AG09309 (cell line): ENCODE measurements around the gene DNTTIP2.

Experiments
- DNase-seq: peaks from one replicate; pipeline ENCODE4 v3.0.0-alpha.2; 2010; ENCODE audit warnings: low read depth
- H3K4me3 ChIP-seq: 2 replicates; pipeline ENCODE4 v1.5.1; 2011; ENCODE audit warnings: mild to moderate bottlenecking, low read depth, low read length, moderate library complexity; ENCODE audit not compliant: control insufficient read depth
- CTCF ChIP-seq: IDR thresholded peaks from 2 replicates; pipeline ENCODE4 v1.5.1; 2011; ENCODE audit warnings: mild to moderate bottlenecking, low read depth, low read length, inconsistent platforms; ENCODE audit not compliant: insufficient read depth, control insufficient read depth; ENCODE audit errors: missing control alignments

DNTTIP2 gene

DNA sequence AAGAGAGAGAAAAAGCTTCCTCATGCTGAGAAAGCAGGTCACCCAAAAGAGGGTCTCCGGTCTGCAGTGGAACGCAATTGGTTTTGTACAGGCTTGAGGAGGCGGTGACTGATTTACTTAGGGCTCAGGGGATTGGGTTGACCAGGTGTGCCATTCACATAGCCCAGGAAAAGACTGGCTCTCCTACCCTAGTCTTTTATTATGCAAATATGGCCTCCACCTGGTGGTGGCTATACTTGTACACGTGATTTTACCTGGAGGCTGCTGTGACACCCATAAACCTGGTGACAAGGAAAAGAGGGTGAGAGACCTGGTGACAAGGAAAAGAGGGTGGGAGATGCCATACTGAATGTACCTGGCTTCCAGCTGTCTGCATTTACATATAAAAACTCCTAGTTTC lies 49.9 kb downstream of the DNTTIP2 start:
- no peak overlapping the region for H3K4me3 ChIP-seq
- no peak for TF ChIP-seq CTCF

DNA sequence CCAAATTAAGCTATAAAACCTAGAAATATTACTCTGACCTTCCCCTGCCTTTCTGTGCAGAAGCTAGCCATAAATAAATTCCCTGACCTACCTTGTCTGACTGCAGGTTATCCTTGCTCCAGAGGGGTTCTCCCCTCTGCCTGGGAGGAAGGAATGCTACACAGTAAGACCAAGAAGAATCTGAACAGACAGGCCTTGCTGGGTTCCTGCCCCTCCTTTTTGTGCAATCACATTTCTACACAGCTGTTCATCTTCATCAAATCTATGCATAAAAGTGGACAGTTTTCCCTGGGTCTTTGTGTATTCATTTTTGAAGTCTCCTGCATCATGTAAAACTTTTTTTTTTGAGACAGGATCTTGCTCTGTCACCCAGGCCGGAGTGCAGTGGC lies 50.6 kb downstream of the DNTTIP2 start:
- no peak for DNase-seq
- no peak overlapping the region for H3K4me3 ChIP-seq
- TF ChIP-seq CTCF: no peak

More for the DNA sequence above, 49.9 kb downstream of the DNTTIP2 start:
- DNase-seq: no peak

DNA sequence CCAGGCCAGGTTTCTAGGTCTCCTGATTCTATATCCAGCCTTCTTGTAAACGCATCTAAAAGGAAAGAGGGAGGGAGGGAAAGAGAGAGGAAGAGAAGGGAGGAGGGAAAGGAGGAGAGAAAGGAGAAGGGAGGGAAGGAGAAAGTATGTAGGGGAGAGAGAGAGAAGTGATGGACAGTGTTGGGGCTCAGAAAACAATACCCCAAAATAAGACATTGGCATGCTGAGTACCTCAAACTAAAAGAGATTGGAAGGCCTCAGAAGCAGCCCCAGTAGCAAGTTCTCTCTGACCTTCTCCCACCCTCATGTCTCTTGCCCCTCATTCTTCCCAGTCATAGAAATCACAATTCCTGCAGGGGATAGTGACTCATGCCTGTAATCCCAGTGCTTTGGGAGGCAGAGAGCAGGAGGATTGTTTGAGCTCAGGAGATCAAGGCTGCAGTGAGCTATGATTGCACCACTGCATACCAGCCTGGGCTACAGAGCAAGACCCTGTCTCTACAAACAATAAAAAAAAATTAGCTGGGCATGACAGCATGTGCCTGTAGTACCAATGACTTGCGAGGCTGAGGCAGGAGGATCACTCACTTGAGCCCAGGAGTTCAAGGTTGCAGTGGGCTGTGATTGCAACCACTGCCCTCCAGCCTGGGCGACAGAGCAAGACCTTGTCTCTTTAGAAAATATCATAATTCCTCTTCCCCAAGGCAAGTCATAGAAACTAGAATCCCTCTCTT lies 51.2 kb downstream of the DNTTIP2 start:
- no peak for TF ChIP-seq CTCF
- H3K4me3 ChIP-seq: no peak overlapping the region
- DNase-seq: no peak

DNA sequence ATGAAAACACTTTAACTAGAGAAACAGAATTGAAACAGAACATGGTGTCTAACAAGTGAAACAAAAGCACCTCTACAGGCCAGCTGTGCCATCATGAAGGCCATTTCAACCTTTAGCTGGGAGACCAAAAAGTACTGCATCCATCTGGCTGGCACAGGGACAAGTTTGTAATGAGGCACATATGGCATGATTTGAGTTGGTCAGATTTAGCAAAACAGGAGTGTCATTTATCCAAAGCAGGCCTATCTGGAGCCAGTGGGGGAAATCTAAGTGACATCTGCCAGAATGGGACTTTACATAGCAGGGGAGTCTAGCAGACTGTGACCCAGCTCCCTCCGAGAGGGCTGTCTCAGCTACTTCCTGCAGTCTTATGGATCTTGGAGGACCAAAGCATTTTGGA lies 51.9 kb downstream of the DNTTIP2 start:
- no peak overlapping the region for H3K4me3 ChIP-seq
- TF ChIP-seq CTCF: no peak
- no peak for DNase-seq

GRCh38 chr1:93824834-93825233 lies 54.2 kb downstream of the DNTTIP2 start:
- TF ChIP-seq CTCF: no peak
- no peak for DNase-seq
- H3K4me3 ChIP-seq: no peak overlapping the region

DNA sequence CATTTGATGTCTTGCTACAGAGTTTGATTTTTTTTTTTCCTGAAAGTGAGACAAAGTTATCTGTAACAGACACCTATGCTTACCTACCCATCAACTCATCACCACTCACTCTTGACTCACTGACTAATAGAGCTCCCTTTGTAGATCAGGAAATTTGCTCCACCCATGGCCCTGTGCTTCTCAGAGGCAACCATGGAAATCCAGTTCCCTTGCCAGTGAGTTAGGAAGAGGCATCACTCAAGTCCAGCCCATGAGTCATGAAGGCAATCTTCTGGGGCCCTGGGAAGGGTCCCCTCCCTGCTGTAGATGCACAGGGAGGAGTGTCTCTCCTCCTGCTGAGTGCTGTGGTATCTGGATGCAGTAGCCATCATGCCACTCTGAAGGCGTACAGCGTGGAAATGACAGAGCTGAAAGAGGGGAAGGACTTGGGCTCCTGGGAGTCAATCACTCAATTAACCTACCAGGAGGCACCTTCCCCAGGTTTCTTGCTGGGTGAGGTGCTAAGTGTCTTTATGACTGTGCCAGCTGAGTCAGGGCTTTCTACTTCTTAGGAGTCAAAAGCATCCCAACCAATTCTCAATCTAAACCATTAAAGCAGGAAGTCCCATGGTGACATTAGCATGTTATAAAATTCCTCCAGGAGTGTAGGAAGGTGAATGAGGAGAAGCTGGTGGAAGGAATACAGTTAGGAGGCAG lies 56.1 kb downstream of the DNTTIP2 start:
- TF ChIP-seq CTCF: no peak
- no peak overlapping the region for H3K4me3 ChIP-seq
- DNase-seq: no peak
